K562 (cell line): ENCODE data around the gene LIN7A. TPM values are rescaled to one million over a fixed set of nuclear protein-coding genes. Genes with fewer than 3 reads are reported as not detected.

ENCODE experiments used
- ATAC-seq: fragments of 200-7000 bp; cut with Tn5 transposase; 3 replicates; pipeline ENCODE4 v1.9.1; 2020; ENCODE audit warnings: moderate library complexity
- BruUV-seq: library from RNA; stranded (reverse); fragments of 400-500 nt; replicated peaks from 2 replicates; lab custom pipeline; 2021; lab: Mats Ljungman, UMichigan
- CTCF ChIA-PET: fragments of 300-600 bp; formaldehyde crosslinking; extraction: SDS; loops from one replicate; lab custom pipeline; 2021; ENCODE audit warnings: low intra/inter-chr PET ratio; lab: Yijun Ruan, JAX
- POLR2A ChIA-PET: fragments of 300-600, 350-650 bp; sonication (Branson Sonifier 250); formaldehyde crosslinking; extraction: SDS; loops from one replicate; lab custom pipeline; 2021; ENCODE audit warnings: antibody characterized with exemption, inconsistent platforms; lab: Yijun Ruan, JAX
- DNase-seq, 4 experiments: peaks; one replicate each; pipeline versions ENCODE4 v3.0.0 to v3.0.0-alpha.2; 2011 to 2018; ENCODE audit warnings: low spot score in 3 of 4, mixed read lengths in 3 of 4; ENCODE audit errors: extremely low read depth in 1 of 4
- FAIRE-seq: peaks from 2 replicates; lab custom pipeline; 2011; peaks lifted over from hg19 to GRCh38; lab: Jason Lieb, UNC
- H2AFZ ChIP-seq: 2 replicates; pipeline ENCODE4 v1.6.0; 2011; ENCODE audit warnings: low read depth, low read length, control low read depth, inconsistent platforms
- H3K27ac ChIP-seq: fragments of 200-600 bp; 3 replicates; pipeline ENCODE4 v1.8.0; 2011; ENCODE audit warnings: low read depth, mild to moderate bottlenecking, control low read depth, inconsistent platforms, low read length, moderate library complexity, mixed read lengths; ENCODE audit errors: extremely low read depth
- H3K27me3 ChIP-seq, 2 experiments: fragments of 300-600 bp in 1 of 2; 2 replicates in 1 of 2; 3 replicates in 1 of 2; pipeline versions ENCODE4 v1.6.0 to v1.8.0; 2011; ENCODE audit warnings: inconsistent platforms in 2 of 2, low read length in 2 of 2, mild to moderate bottlenecking in 1 of 2, mixed read lengths in 1 of 2, moderate library complexity in 1 of 2; ENCODE audit not compliant: control insufficient read depth in 2 of 2, insufficient read depth in 2 of 2
- H3K36me3 ChIP-seq: fragments of 300-600 bp; 3 replicates; pipeline ENCODE4 v1.8.0; 2011; ENCODE audit warnings: mild to moderate bottlenecking, low read length, inconsistent platforms; ENCODE audit not compliant: control insufficient read depth, insufficient read depth
- H3K4me1 ChIP-seq, 2 experiments: fragments of 200-600 bp in 1 of 2; replicated peaks in 1 of 2; 2 replicates in 1 of 2; 3 replicates in 1 of 2; pipeline versions ENCODE4 v1.5.1 to v1.8.0; 2011; ENCODE audit warnings: inconsistent platforms in 2 of 2, low read length in 2 of 2, mild to moderate bottlenecking in 1 of 2, mixed read lengths in 1 of 2, moderate library complexity in 1 of 2; ENCODE audit not compliant: control insufficient read depth in 2 of 2, insufficient read depth in 2 of 2
- H3K4me2 ChIP-seq: 2 replicates; pipeline ENCODE4 v1.6.1; 2011; ENCODE audit warnings: low read length, control low read depth, inconsistent platforms, mixed read lengths; ENCODE audit not compliant: insufficient read depth
- H3K4me3 ChIP-seq: fragments of 200-600 bp; sonication (generic), shearing (Covaris generic); 2 replicates; pipeline ENCODE4 v1.5.1; 2016; ENCODE audit warnings: control low read depth, inconsistent platforms
- H3K79me2 ChIP-seq: fragments of 200-600 bp; 3 replicates; pipeline ENCODE4 v1.8.0; 2011; ENCODE audit warnings: low read length, inconsistent platforms; ENCODE audit not compliant: control insufficient read depth, insufficient read depth
- H3K9ac ChIP-seq, 2 experiments: 2 replicates each; pipeline versions ENCODE4 v1.6.0 to v1.6.1; 2011; ENCODE audit warnings: low read depth in 2 of 2, low read length in 2 of 2, control low read depth in 1 of 2, inconsistent platforms in 1 of 2, mild to moderate bottlenecking in 1 of 2, mixed read lengths in 1 of 2; ENCODE audit not compliant: insufficient read depth in 1 of 2
- H3K9me1 ChIP-seq: one replicate; pipeline ENCODE4 v1.6.0; 2011; ENCODE audit warnings: inconsistent platforms, mild to moderate bottlenecking, low read length, moderate library complexity; ENCODE audit not compliant: control insufficient read depth, insufficient read depth
- H3K9me3 ChIP-seq: replicated peaks from 2 replicates; pipeline ENCODE4 v1.5.1; 2011; ENCODE audit warnings: low read depth, low read length, inconsistent platforms; ENCODE audit not compliant: control insufficient read depth, insufficient read depth
- H4K20me1 ChIP-seq: replicated peaks from 2 replicates; pipeline ENCODE4 v1.6.1; 2011; ENCODE audit warnings: low read length, inconsistent platforms, mixed read lengths; ENCODE audit not compliant: control insufficient read depth, insufficient read depth
- COPS2 ChIP-seq: fragments of 450-650 bp; conservative IDR thresholded peaks from 2 replicates; pipeline ENCODE4 v1.6.1; 2016; ENCODE audit warnings: mild to moderate bottlenecking, moderate library complexity
- CXXC5 ChIP-seq: fragments of 250-450 bp; sonication (Bioruptor Pico); IDR thresholded peaks from 2 replicates; pipeline ENCODE4 v1.8.0; 2022; ENCODE audit warnings: inconsistent platforms, mild to moderate bottlenecking, moderate library complexity
- EGR1 ChIP-seq: fragments of 450-650 bp; conservative IDR thresholded peaks from 2 replicates; pipeline ENCODE4 v1.6.1; 2017; ENCODE audit warnings: mild to moderate bottlenecking
- MCM5 ChIP-seq: fragments of 450-650 bp; IDR thresholded peaks from 2 replicates; pipeline ENCODE4 v1.6.1; 2016; ENCODE audit warnings: low read depth
- MECOM ChIP-seq: fragments of 250-450 bp; sonication (Bioruptor Pico); IDR thresholded peaks from 2 replicates; pipeline ENCODE4 v1.8.0; 2022; ENCODE audit warnings: inconsistent platforms
- NCOA6 ChIP-seq: fragments of 450-650 bp; IDR thresholded peaks from 2 replicates; pipeline ENCODE4 v1.6.1; 2017; ENCODE audit warnings: mild to moderate bottlenecking
- ZNF175 ChIP-seq: fragments of 200-800 bp; sonication (Bioruptor generic); IDR thresholded peaks from 2 replicates; pipeline ENCODE4 v1.6.1; 2016; ENCODE audit warnings: low read depth, mild to moderate bottlenecking, missing genetic modification characterization, missing compliant biosample characterization
- WGBS: fragments of 100-300 bp; shearing (Covaris generic); methylation state at CpG from one replicate; pipeline ENCODE4 v1.1.6; 2016; ENCODE audit warnings: low coverage, mixed read lengths; ENCODE audit not compliant: insufficient coverage; ENCODE audit errors: missing lambda C conversion rate; 5-methylcytosine and 5-hydroxymethylcytosine counted together
- in situ Hi-C: fragments of 300-500 bp; cut with MboI; formaldehyde crosslinking; loops from 4 replicates; pipeline ENCODE4 v1.15.0; 2018; ENCODE audit warnings: inconsistent platforms, mixed read lengths
- intact Hi-C: fragments of 100-400 bp; cut with micrococcal nuclease; formaldehyde crosslinking; loops from 2 replicates; pipeline ENCODE4 v1.14.2; 2022
- polyA plus RNA-seq, 8 experiments: library from polyadenylated mRNA; depleted of rRNA in 4 of 8; stranded (reverse) in 5 of 8; unstranded in 3 of 8; fragments of >200 nt; fragmentation: Nextera tagmentation in 2 of 8; fragmentation: Illumina TruSeq in 1 of 8; extraction: Ambion mirVana in 2 of 8; extraction: Trizol in 1 of 8; gene quantifications; 2 replicates each; pipeline versions ENCODE4 v1.2.1 to v1.2.3, GENCODE V29; 2011 to 2014; ENCODE audit warnings: inconsistent platforms in 1 of 8, missing spikeins in 1 of 8
- total RNA-seq, 7 experiments: library from RNA; depleted of rRNA in 6 of 7; stranded (reverse); fragments of >200 nt in 6 of 7; fragmentation: Illumina TruSeq in 2 of 7; extraction: Trizol in 2 of 7; gene quantifications; 2 replicates each; pipeline versions ENCODE4 v1.2.1 to v1.2.3, GENCODE V29; 2011 to 2021; ENCODE audit warnings: low replicate concordance in 1 of 7
- TF ChIP-seq, protein P1 (sequence below): fragments of 250-450 bp; sonication (Bioruptor Pico); IDR thresholded peaks from 2 replicates; pipeline ENCODE4 v1.8.0; 2021; ENCODE audit warnings: borderline replicate concordance, mild to moderate bottlenecking, moderate library complexity; ENCODE audit not compliant: poor library complexity, severe bottlenecking
- TF ChIP-seq, protein P2 (sequence below), 2 experiments: fragments of 450-650 bp; formaldehyde crosslinking in 1 of 2; IDR thresholded peaks; 2 replicates each; pipeline versions ENCODE4 v1.4.0 to v1.6.1; 2014 to 2020; ENCODE audit warnings: mild to moderate bottlenecking in 2 of 2, borderline replicate concordance in 1 of 2, low read depth in 1 of 2
- TF ChIP-seq, protein P3 (sequence below): fragments of 250-450 bp; sonication (Bioruptor Pico); IDR thresholded peaks from 2 replicates; pipeline ENCODE4 v1.8.0; 2022; ENCODE audit warnings: moderate library complexity, mild to moderate bottlenecking, inconsistent platforms

The LIN7A gene
- total and polyA plus RNA-seq, 9 of the 15 experiments (the other 6 are each of a cell fraction or from before 2014, with no cell fraction given): not detected

DNA sequence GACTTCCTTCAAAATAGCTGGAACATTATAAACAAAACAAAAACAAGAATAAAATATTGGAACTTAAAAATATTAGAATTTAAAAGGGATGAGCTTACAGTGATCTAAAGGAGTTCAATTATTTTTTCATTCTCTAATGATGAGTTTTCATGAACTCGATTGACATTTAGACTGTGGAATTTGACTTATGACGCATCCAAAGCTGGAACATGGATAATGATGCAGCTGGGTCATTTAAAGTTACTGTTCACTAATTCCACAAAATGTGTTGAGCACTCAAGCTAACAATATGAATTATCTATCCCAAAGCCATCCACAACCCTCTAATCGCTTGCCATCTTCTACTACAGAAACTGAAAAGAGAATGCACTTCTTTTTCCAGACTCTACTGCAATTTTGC, 42.5 kb downstream of the LIN7A start:
- H3K4me2 ChIP-seq: no peak overlapping the region
- H3K9me3 ChIP-seq: no peaks in the 10 kb centered on the region; the same call in 1 of the 2 replicates
- in situ Hi-C loops (no loop called here), intact Hi-C loops (no loop called here)
- BruUV-seq: no TSS peak
- H3K4me3 ChIP-seq: no peak overlapping the region
- no peaks in the 10 kb centered on the region for H3K79me2 ChIP-seq
- H3K36me3 ChIP-seq: no peaks in the 10 kb centered on the region
- H4K20me1 ChIP-seq: no peaks in the 10 kb centered on the region
- DNase-seq (no peak), ATAC-seq (no peak), FAIRE-seq (no peak)
- no peaks in the 10 kb centered on the region for H3K27me3 ChIP-seq
- ChIA-PET CTCF (no interaction called here), POLR2A (no interaction called here)
- 0% methylated on average over 3 of the region's 3 CpGs for WGBS
- H2AFZ ChIP-seq: no peak overlapping the region
- no peak overlapping the region for H3K27ac ChIP-seq
- no peaks in the 10 kb centered on the region for H3K4me1 ChIP-seq
- no peak overlapping the region for H3K9ac ChIP-seq
- no peaks in the 10 kb centered on the region for H3K9me1 ChIP-seq
- no peak for TF ChIP-seq MECOM
- no peak for TF ChIP-seq MCM5
- TF ChIP-seq NCOA6: no peak
- TF ChIP-seq ZNF175: no peak
- no peak for TF ChIP-seq EGR1
- TF ChIP-seq, protein P1, sequence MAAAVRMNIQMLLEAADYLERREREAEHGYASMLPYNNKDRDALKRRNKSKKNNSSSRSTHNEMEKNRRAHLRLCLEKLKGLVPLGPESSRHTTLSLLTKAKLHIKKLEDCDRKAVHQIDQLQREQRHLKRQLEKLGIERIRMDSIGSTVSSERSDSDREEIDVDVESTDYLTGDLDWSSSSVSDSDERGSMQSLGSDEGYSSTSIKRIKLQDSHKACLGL: no peak
- TF ChIP-seq, protein P2, sequence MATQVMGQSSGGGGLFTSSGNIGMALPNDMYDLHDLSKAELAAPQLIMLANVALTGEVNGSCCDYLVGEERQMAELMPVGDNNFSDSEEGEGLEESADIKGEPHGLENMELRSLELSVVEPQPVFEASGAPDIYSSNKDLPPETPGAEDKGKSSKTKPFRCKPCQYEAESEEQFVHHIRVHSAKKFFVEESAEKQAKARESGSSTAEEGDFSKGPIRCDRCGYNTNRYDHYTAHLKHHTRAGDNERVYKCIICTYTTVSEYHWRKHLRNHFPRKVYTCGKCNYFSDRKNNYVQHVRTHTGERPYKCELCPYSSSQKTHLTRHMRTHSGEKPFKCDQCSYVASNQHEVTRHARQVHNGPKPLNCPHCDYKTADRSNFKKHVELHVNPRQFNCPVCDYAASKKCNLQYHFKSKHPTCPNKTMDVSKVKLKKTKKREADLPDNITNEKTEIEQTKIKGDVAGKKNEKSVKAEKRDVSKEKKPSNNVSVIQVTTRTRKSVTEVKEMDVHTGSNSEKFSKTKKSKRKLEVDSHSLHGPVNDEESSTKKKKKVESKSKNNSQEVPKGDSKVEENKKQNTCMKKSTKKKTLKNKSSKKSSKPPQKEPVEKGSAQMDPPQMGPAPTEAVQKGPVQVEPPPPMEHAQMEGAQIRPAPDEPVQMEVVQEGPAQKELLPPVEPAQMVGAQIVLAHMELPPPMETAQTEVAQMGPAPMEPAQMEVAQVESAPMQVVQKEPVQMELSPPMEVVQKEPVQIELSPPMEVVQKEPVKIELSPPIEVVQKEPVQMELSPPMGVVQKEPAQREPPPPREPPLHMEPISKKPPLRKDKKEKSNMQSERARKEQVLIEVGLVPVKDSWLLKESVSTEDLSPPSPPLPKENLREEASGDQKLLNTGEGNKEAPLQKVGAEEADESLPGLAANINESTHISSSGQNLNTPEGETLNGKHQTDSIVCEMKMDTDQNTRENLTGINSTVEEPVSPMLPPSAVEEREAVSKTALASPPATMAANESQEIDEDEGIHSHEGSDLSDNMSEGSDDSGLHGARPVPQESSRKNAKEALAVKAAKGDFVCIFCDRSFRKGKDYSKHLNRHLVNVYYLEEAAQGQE (IDR thresholded peaks at IDR 0.05; ENCODE audit: borderline replicate concordance): no peak
- TF ChIP-seq, protein P2 (CRISPR knock-in tag; IDR thresholded peaks at IDR 0.05; ENCODE audit: low read depth): no peak
- TF ChIP-seq, protein P3, sequence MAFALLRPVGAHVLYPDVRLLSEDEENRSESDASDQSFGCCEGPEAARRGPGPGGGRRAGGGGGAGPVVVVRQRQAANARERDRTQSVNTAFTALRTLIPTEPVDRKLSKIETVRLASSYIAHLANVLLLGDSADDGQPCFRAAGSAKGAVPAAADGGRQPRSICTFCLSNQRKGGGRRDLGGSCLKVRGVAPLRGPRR: no peak
- TF ChIP-seq CXXC5 (CRISPR knock-in tag): no peak
- TF ChIP-seq COPS2: no peak
